GM19372 (cell line): Measurements from ENCODE around the gene ELL2.

Experiments used
- ATAC-seq: cut with Tn5 transposase; IDR thresholded peaks from one replicate; pipeline ENCODE4 v1.9.1; 2021; ENCODE audit warnings: mild to moderate bottlenecking, low read depth, moderate library complexity; ENCODE audit not compliant: unreplicated experiment

ELL2 gene

GRCh38 chr5:95984287-95984938 is 22.8 kb upstream of the ELL2 start:
- ATAC-seq, result no peak

DNA sequence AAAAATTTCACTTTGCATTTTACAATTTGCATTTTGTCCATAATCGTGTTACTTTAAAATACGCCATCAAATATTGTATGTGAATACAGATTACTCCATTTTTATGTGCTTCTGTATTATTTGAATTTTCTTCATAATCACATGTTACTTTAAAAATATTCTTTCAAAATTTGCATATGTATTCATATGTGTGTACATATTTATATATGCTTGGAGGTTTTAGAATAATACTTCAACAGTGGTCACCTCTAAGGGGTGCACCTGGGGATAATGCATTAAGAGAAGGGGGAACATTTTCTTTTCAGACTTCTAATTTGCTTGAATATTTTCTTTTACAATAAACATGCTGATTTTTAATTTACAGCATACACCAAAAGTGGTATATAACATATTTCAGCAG is 21.9 kb upstream of the ELL2 start:
- no peak for ATAC-seq

- no peak for ATAC-seq
These were observed 21.4 kb upstream of the ELL2 start for GRCh38 chr5:95983080-95983479.

GRCh38 chr5:95976606-95977005 is 15.0 kb upstream of the ELL2 start:
- ATAC-seq, result no peak

DNA sequence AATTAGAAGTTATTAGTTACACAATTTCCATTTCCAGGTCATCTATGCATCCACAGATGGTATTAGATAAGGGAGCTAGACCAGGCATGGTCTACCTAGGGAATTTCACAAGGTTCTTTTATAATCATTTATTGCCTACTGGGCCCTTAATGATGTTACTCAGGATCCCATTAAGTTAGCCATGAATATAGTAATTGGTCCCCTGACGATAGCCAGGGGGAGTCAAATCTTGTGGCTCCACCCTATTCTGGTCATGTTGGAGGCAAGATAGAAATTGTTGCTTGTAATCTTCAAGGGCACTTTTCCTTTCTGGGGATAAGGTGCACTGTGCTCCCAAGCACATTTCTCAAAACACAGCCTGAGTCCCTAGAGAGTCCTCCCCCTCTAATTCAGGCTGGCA is 14.1 kb upstream of the ELL2 start:
- no peak for ATAC-seq

- ATAC-seq, result peak; percentile 97
These were observed 12.2 kb upstream of the ELL2 start for GRCh38 chr5:95973793-95974325.

DNA sequence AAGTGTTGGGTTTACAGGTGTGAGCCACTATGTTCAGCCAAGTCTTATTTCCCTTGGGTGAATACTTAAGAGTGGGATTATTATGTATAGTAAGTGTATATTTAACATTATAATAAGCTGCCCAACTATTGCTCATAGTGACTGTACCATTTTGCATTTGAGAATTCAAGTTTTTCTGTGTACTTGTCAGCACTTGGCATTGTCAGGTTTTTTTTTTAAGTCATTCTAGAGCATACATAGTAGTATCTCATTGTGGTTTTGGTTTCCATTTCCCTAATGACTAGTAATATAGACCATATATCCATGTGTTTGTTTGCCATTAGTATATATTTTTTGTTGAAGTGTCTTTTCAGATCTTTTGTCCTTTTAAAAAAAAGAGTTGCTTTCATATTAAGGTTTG is 10.5 kb upstream of the ELL2 start:
- ATAC-seq, result no peak

- ATAC-seq, result no peak
These were observed 8.7 kb upstream of the ELL2 start for GRCh38 chr5:95970359-95970704.

- no peak for ATAC-seq
These were observed 8.2 kb upstream of the ELL2 start for GRCh38 chr5:95969651-95970358.

DNA sequence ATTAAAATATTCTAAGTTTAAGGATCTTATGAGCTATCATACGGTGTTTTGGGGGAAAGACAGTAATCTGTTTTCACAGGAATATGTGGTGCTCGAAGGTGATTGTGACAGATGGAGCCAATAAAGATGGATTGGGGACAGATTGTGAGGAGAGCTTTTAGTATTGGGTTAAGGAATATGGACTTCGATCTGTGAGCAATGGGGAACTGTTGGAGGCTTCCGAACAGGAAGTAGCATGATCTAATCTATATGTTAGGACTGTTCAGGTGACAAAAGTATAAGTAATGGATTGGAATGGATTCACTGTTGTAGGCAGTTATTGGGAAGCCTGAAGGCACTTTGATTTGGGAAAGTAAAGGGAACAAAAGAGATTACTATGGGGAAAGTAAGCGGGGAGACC is 7.4 kb upstream of the ELL2 start:
- ATAC-seq, result no peak

DNA sequence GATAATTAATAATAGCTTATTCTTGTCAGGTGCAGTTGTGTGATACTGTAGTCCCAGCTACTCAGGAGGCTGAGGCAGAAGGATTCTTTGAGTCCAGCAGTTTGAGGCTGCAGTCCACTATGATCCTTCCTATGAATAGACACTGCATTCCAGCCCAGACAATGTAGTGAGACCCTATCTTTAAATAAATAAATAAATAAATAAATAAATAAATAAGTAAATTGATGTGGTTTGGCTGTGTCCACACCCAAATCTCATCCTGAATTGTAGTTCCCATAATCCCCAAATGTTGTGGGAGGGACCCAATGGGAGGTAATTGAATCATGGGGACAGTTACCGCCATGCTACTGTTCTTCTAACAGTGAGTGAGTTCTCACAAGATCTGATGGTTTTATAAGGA is 5.6 kb upstream of the ELL2 start:
- ATAC-seq, result no peak

DNA sequence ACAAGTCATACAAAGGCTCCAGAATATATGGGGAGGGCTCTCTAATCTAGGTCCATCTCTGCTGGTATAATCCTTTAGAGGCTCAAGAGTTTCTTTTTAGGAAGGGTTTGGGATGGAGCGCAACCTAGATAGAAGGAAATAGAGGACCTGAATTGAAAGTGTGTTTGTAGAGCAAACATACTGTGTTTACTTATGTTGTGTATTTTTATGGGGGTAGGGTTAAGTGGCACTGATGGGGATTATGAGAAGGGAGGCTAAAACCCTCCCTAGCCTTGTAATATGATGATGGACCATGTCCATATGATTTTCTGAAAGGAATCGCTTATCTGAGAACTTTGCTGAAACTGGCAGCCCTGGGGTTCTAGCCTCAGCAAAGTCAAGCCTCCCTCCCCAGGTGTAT is 4.4 kb upstream of the ELL2 start:
- ATAC-seq, result no peak

GRCh38 chr5:95963650-95964410 is 2.2 kb upstream of the ELL2 start:
- ATAC-seq, result no peak

DNA sequence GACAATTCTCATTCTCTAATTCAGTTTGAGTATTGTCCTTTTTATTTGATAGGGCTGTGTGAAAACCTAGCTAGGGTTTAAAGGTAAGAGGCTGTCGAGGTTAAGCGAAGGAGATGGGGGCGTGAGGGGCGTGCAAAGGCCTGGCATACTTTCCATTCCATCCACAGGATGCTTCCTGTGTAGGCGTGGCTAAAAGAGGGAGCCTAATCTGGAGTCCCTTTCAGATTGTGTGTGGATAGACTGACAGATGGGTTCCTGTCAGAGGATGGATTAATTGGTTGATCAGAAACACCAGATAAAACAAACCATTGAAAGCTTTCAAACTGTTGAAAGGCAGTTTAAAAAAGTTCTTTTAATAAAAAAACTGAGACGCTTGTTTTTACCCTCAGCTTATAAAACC is 1.1 kb upstream of the ELL2 start:
- no peak for ATAC-seq

DNA sequence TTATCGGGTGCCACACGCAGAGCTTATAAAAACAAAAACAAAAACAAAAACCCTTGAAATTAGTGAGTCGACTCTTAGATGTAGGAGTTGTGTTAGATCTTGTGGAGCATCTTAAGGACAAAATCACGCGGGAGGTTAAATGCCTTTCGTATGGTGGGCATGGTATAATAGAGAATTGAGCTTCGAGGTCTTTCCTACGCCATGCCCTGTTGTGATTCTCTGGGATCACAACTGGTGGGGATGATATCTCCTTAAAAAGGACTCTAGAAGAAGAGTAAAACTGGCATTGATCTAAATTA is 773 bp upstream of the ELL2 start:
- ATAC-seq, result no peak

- peak; percentile 51 for ATAC-seq
These were observed 709 bp downstream of the ELL2 start for GRCh38 chr5:95960667-95961616.

DNA sequence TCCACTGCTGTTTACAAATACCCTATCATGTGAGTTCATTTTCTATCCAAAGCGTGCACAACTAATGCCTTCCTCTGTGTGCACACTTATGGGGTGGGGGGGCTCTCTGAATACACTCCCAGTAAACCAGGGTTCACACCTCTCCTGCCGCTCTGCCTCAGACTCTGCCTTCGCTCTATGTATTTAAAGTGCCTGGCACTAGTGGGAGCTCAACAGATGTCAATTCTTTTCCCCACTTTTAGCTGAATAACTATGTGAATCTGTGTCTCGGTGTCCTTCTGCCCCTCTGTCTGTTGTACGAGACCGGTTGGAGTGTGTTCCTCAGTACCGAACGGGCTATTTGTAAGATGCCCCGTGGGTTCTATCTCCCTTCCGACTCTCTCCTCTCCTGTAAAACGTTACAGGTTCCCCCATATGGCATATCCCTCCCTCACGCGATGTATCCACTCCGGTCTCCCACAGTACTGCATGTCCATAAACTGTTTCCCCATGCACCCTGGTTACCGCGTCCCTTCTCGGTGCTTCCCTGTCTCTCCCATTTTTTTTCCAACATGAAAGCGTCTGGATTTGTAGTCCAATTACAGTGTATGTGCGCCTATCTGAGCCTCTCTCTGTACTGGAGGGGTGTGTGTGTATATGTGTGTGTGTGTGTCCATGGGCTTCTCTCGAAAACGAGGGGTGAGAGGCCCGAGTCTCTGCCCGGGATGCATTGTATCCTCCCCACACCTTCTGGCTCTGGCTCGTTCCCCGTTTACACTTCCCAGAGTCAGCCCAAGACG is 1.6 kb downstream of the ELL2 start:
- ATAC-seq, result no peak

DNA sequence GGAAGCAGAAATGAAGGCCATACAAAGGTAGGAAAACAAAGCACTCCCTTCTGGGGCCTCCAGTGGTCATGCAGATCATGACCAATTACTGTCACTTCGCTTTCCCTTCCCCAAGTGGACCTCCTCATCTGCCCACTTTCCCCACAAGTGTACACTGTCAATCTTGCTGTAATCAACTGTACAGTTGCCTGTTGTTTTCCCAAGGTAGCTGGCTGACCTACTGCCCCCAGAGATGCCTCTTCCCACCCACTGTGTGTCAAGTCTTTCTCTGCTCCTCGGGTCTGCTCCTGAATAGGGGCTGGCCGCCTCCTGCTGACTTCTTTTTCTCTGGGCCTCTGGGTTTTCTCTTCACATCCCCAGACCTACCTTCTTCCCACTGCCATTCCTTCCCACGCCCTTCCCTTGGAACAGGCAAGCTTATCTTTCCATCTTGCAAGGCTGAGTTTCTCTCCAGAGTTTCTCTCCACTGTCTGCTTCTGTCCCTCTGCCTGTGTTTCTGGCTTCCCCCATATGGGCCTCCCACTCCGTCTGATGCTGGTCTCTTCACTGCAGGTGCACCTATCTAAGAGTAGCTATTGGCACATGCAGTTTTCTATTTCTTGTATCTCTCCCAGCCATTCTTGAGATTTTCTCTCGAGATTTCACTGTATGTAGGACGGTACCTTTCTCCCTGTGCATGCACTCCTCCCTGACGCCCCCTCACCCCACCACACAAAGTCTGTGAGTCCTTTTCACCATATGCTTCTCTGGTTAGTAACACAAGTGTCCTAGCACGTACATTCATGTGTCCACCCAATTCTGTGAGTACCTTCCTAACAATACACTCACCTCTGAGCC is 2.4 kb downstream of the ELL2 start:
- no peak for ATAC-seq
